GM21360 (cell line): ENCODE results near the gene ILDR1.

Source experiments
- ATAC-seq: cut with Tn5 transposase; IDR thresholded peaks from one replicate; pipeline ENCODE4 v1.9.1; 2021; ENCODE audit warnings: mild to moderate bottlenecking, moderate library complexity; ENCODE audit not compliant: unreplicated experiment

The ILDR1 gene

GRCh38 chr3:122021037-122021436 is 1.0 kb downstream of the ILDR1 start:
- no peak for ATAC-seq

GRCh38 chr3:122019493-122019892 is 2.6 kb downstream of the ILDR1 start:
- no peak for ATAC-seq

- ATAC-seq: peak; percentile 87
These were observed 7.3 kb downstream of the ILDR1 start for GRCh38 chr3:122014741-122015140.

GRCh38 chr3:122013448-122013925 is 8.6 kb downstream of the ILDR1 start:
- ATAC-seq: no peak

GRCh38 chr3:122012821-122013220 is 9.2 kb downstream of the ILDR1 start:
- no peak for ATAC-seq

GRCh38 chr3:122011396-122011795 is 10.7 kb downstream of the ILDR1 start:
- no peak for ATAC-seq

- no peak for ATAC-seq
These were observed 11.5 kb downstream of the ILDR1 start for GRCh38 chr3:122010506-122010905.

DNA sequence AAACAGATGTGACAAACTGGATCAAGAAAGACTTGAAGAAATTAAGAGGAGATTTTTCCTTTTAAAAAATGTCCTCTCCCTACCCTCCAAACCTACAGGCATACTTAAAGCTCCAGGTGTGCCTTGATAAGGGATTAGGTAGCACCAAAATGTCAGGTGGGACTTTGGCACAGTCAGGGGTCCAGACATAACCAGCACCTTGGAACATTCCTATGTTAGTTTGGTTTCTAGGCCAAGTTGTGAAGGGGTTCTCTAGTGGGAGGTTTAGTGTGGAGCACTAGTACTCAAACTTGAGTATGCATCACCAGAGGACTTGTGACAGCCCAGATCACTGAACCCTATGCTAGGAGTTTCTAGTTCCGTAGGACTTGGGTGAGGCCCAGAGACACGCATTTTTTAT is 13.9 kb downstream of the ILDR1 start:
- no peak for ATAC-seq

DNA sequence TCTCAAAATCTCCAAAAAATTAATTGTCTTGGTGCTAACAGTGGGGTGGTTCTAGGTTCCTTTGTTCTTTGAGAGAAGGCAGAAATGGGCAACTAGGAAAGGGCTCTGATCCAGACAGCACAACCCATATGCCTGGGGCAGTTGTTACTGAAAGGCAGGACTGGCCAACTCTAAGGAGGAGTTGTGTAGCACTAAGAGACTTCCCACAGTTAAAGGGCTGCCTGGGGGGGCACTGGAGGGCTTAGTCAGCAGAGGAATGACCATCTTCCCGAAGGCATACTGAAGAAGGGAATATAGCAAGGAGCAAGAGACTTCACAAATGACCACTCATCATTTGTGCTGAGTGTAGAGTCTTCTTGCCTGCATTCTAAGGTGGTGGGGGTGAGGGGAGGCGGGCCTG is 15.8 kb downstream of the ILDR1 start:
- ATAC-seq: no peak

GRCh38 chr3:122004991-122005565 is 17.0 kb downstream of the ILDR1 start:
- ATAC-seq: peak; percentile 37

DNA sequence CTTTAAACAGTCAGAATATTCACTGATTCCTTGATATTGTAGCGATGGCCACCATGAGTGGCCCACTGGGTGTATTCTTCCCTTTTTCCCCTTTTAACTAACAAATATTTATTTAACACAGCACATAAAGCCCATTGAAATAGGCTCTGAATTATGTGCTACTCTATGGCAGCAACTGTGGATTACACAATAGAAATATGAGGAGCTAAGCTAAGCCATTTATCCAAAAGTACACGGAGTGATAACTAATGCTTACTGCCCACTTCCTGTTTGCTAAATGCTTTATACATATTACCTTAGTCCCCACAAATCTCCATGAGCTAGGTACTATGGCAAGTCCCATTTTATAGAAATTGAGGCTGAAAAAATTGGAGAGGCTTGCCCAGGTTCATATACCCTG is 17.9 kb downstream of the ILDR1 start:
- ATAC-seq: no peak

DNA sequence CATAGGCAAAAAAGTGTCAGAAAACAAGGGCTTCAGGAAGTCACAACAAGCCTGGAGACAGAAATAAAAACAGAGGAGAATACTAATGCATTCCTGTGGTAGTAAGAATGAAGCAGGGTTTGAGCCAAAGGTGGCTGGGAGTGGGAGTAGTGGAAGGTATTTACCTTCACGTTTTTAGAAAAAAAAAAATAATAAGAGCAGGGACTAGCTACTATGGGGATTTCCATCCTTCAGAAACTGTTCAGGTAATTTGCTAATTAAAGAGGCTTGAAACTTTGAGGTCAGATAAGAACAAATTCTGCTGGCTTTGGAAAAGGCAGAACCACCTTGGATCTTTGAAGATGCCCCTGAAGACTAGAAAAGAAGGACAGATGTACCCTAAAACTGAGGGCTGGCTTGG is 18.4 kb downstream of the ILDR1 start:
- no peak for ATAC-seq

- ATAC-seq: no peak
These were observed 18.9 kb downstream of the ILDR1 start for GRCh38 chr3:122003112-122003511.

DNA sequence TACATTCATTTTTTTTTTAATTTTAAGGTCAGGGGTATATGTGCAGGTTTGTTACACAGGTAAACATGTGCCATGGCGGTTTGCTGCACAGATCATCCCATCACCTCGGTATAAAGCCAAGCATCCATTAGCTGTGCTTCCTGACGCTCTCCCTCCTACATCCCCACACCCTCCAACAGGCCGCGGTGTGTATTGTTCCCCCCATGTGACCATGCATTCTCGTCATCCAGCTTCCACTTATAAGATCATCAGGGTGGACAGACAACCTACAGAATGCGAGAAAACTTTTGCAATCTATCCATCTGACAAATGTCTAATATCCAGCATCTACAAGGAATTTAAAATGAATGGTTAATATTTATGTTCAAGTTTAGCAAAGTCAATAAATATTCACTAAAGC is 19.4 kb downstream of the ILDR1 start:
- no peak for ATAC-seq

GRCh38 chr3:122001892-122002291 is 20.2 kb downstream of the ILDR1 start:
- no peak for ATAC-seq

DNA sequence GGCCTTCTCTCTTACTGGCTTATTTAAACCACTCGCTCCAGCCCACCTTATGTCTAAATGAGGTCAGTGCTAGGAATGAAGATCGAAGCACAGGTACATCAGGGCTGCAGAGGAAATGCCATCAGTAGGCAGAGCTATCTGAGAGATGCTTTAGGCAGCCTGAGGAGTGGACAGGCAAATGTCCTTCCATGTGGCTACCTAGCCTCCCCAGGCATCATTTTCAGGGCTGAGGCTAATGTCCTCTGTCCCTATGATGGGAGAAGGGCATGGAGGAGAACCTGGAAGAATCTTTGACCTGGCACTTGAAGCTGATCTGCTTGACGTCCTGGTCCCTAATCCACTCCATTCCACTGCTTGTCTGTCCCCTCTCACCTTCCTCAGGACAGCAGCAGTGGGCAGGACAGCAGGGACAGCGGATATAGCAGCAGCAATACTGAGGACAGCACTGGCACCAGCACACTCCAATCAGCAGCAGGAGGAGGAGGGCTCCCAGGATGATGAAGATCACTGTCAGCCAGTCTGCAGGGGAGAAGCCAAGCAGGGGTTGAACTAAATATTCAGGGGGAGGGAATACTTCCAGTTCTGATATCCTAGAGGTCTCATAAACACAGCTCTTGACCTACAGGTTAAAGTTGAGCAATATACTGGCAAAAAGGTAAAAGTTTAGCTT is 21.0 kb downstream of the ILDR1 start:
- ATAC-seq: no peak

- ATAC-seq: no peak
These were observed 22.1 kb downstream of the ILDR1 start for GRCh38 chr3:121999931-122000330.

- ATAC-seq: no peak
These were observed 23.2 kb downstream of the ILDR1 start for GRCh38 chr3:121998611-121999473.

DNA sequence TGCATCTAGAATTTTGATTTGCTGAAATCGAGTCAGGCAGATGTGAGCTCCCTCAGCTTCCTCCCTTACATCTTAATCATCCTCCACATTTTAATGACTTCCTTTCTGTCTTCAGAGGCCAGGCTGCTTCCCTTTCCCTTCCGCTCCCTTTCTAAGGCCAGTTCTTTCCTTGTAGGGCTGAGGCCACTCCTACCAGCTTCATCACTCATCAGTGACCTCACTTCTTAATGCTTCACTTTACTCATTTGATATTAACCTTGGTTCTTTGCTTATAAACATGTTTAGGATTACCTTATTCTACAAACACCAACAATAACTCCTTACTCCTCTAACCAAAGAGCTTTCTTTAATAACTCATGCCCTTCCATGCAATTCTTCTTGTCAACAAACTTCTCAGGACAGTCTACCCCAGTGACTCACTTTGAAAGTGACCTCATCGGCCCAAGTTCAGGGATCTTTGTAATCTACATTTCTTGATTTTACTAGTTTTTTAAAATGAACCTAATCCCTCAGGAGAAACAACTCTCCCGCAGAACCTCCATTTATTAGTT is 23.9 kb downstream of the ILDR1 start:
- no peak for ATAC-seq

- no peak for ATAC-seq
These were observed 24.7 kb downstream of the ILDR1 start for GRCh38 chr3:121997372-121997771.

- no peak for ATAC-seq
These were observed 25.6 kb downstream of the ILDR1 start for GRCh38 chr3:121996441-121996840.
